HepG2 (cell line): Measurements from ENCODE around the gene RELB. TPM values are rescaled to one million over a fixed set of nuclear protein-coding genes. Genes with fewer than 3 reads are reported as not detected.

Experiments used
- ATM ChIP-seq: fragments of 450-650 bp; IDR thresholded peaks from 2 replicates; pipeline ENCODE4 v1.7.1; 2017; ENCODE audit warnings: mild to moderate bottlenecking, borderline replicate concordance
- FOXK1 ChIP-seq: sonication (generic); formaldehyde crosslinking; IDR thresholded peaks from 2 replicates; pipeline ENCODE4 v1.4.0; 2020; ENCODE audit warnings: low read depth, missing genetic modification reagents, borderline replicate concordance
- KLF9 ChIP-seq: IDR thresholded peaks from 2 replicates; pipeline ENCODE4 v1.6.1; 2016; ENCODE audit warnings: low read depth
- SRSF4 ChIP-seq: fragments of 200-400 bp; formaldehyde crosslinking; IDR thresholded peaks from one replicate; pipeline ENCODE4 v1.6.1; 2018; ENCODE audit warnings: mild to moderate bottlenecking, low read depth, low read length, moderate library complexity; ENCODE audit not compliant: poor library complexity, severe bottlenecking
- THAP7 ChIP-seq: sonication (generic); formaldehyde crosslinking; IDR thresholded peaks from 2 replicates; pipeline ENCODE4 v1.8.1; 2023; ENCODE audit warnings: mild to moderate bottlenecking, missing genetic modification reagents
- ZFP82 ChIP-seq: sonication (generic); formaldehyde crosslinking; IDR thresholded peaks from 2 replicates; pipeline ENCODE4 v1.5.1; 2020; ENCODE audit warnings: mild to moderate bottlenecking, missing genetic modification reagents, borderline replicate concordance
- ZNF567 ChIP-seq: sonication (generic); formaldehyde crosslinking; IDR thresholded peaks from 2 replicates; pipeline ENCODE4 v1.8.1; 2023; ENCODE audit warnings: mild to moderate bottlenecking, missing genetic modification reagents, borderline replicate concordance
- ZNF576 ChIP-seq: sonication (generic); formaldehyde crosslinking; IDR thresholded peaks from 2 replicates; pipeline ENCODE4 v1.4.0; 2020; ENCODE audit warnings: mild to moderate bottlenecking, missing genetic modification reagents
- ZNF616 ChIP-seq: sonication (generic); formaldehyde crosslinking; IDR thresholded peaks from 2 replicates; pipeline ENCODE4 v1.5.0; 2020; ENCODE audit warnings: low read depth, mild to moderate bottlenecking, missing genetic modification reagents
- ZNF773 ChIP-seq: sonication (generic); formaldehyde crosslinking; IDR thresholded peaks from 2 replicates; pipeline ENCODE4 v1.4.0; 2020; ENCODE audit warnings: missing genetic modification reagents, borderline replicate concordance
- polyA plus RNA-seq, 8 experiments: library from polyadenylated mRNA; depleted of rRNA in 3 of 8; stranded (reverse) in 7 of 8; unstranded in 1 of 8; fragments of >200 nt; fragmentation: Illumina TruSeq in 4 of 8; extraction: Trizol in 4 of 8; gene quantifications; 2 replicates each; pipeline versions ENCODE4 v1.2.1 to v1.2.3, GENCODE V29; 2011 to 2016; ENCODE audit warnings: low read depth in 4 of 8, missing spikeins in 1 of 8, mixed read lengths in 1 of 8; ENCODE audit not compliant: insufficient read depth in 1 of 8
- total RNA-seq, 5 experiments: library from RNA; depleted of rRNA; stranded (reverse); fragments of >200 nt; fragmentation: Illumina TruSeq; extraction: Trizol; gene quantifications; 2 replicates each; pipeline ENCODE4 v1.2.3, GENCODE V29; 2016; ENCODE audit warnings: low read depth in 1 of 5
- TF ChIP-seq, protein P1 (sequence below): sonication (generic); formaldehyde crosslinking; IDR thresholded peaks from 2 replicates; pipeline ENCODE4 v1.4.0; 2020; ENCODE audit warnings: missing genetic modification reagents, borderline replicate concordance
- TF ChIP-seq, protein P2 (sequence below): sonication (generic); formaldehyde crosslinking; IDR thresholded peaks from 2 replicates; pipeline ENCODE4 v1.4.0; 2020; ENCODE audit warnings: mild to moderate bottlenecking, missing genetic modification reagents

RELB gene
- total and polyA plus RNA-seq, 2 of the 13 experiments (the other 11 are each of a cell fraction or from before 2014, with no cell fraction given) = 1.9 to 3.5 TPM

- TF ChIP-seq, protein P1, sequence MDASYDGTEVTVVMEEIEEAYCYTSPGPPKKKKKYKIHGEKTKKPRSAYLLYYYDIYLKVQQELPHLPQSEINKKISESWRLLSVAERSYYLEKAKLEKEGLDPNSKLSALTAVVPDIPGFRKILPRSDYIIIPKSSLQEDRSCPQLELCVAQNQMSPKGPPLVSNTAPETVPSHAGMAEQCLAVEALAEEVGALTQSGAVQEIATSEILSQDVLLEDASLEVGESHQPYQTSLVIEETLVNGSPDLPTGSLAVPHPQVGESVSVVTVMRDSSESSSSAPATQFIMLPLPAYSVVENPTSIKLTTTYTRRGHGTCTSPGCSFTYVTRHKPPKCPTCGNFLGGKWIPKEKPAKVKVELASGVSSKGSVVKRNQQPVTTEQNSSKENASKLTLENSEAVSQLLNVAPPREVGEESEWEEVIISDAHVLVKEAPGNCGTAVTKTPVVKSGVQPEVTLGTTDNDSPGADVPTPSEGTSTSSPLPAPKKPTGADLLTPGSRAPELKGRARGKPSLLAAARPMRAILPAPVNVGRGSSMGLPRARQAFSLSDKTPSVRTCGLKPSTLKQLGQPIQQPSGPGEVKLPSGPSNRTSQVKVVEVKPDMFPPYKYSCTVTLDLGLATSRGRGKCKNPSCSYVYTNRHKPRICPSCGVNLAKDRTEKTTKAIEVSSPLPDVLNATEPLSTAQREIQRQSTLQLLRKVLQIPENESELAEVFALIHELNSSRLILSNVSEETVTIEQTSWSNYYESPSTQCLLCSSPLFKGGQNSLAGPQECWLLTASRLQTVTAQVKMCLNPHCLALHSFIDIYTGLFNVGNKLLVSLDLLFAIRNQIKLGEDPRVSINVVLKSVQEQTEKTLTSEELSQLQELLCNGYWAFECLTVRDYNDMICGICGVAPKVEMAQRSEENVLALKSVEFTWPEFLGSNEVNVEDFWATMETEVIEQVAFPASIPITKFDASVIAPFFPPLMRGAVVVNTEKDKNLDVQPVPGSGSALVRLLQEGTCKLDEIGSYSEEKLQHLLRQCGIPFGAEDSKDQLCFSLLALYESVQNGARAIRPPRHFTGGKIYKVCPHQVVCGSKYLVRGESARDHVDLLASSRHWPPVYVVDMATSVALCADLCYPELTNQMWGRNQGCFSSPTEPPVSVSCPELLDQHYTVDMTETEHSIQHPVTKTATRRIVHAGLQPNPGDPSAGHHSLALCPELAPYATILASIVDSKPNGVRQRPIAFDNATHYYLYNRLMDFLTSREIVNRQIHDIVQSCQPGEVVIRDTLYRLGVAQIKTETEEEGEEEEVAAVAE (CRISPR knock-in tag) = 0 out of 2 replicates have a peak, but pooled peaks have one; percentile 47
- TF ChIP-seq ZNF576 (CRISPR knock-in tag) (peak; percentile 47; the same call in 1 of the 2 replicates), ZFP82 (CRISPR knock-in tag) (peak; percentile 79; the same call in 1 of the 2 replicates), THAP7 (CRISPR knock-in tag) (no peak; the same call in 1 of the 2 replicates), KLF9 (CRISPR knock-in tag) (no peak), SRSF4 (no peak), ATM (no peak), ZNF616 (CRISPR knock-in tag) (no peak), ZNF773 (CRISPR knock-in tag) (peak; percentile 62; the same call in 1 of the 2 replicates), ZNF567 (CRISPR knock-in tag) (no peak), FOXK1 (CRISPR knock-in tag) (peak; percentile 48)
- TF ChIP-seq, protein P2, sequence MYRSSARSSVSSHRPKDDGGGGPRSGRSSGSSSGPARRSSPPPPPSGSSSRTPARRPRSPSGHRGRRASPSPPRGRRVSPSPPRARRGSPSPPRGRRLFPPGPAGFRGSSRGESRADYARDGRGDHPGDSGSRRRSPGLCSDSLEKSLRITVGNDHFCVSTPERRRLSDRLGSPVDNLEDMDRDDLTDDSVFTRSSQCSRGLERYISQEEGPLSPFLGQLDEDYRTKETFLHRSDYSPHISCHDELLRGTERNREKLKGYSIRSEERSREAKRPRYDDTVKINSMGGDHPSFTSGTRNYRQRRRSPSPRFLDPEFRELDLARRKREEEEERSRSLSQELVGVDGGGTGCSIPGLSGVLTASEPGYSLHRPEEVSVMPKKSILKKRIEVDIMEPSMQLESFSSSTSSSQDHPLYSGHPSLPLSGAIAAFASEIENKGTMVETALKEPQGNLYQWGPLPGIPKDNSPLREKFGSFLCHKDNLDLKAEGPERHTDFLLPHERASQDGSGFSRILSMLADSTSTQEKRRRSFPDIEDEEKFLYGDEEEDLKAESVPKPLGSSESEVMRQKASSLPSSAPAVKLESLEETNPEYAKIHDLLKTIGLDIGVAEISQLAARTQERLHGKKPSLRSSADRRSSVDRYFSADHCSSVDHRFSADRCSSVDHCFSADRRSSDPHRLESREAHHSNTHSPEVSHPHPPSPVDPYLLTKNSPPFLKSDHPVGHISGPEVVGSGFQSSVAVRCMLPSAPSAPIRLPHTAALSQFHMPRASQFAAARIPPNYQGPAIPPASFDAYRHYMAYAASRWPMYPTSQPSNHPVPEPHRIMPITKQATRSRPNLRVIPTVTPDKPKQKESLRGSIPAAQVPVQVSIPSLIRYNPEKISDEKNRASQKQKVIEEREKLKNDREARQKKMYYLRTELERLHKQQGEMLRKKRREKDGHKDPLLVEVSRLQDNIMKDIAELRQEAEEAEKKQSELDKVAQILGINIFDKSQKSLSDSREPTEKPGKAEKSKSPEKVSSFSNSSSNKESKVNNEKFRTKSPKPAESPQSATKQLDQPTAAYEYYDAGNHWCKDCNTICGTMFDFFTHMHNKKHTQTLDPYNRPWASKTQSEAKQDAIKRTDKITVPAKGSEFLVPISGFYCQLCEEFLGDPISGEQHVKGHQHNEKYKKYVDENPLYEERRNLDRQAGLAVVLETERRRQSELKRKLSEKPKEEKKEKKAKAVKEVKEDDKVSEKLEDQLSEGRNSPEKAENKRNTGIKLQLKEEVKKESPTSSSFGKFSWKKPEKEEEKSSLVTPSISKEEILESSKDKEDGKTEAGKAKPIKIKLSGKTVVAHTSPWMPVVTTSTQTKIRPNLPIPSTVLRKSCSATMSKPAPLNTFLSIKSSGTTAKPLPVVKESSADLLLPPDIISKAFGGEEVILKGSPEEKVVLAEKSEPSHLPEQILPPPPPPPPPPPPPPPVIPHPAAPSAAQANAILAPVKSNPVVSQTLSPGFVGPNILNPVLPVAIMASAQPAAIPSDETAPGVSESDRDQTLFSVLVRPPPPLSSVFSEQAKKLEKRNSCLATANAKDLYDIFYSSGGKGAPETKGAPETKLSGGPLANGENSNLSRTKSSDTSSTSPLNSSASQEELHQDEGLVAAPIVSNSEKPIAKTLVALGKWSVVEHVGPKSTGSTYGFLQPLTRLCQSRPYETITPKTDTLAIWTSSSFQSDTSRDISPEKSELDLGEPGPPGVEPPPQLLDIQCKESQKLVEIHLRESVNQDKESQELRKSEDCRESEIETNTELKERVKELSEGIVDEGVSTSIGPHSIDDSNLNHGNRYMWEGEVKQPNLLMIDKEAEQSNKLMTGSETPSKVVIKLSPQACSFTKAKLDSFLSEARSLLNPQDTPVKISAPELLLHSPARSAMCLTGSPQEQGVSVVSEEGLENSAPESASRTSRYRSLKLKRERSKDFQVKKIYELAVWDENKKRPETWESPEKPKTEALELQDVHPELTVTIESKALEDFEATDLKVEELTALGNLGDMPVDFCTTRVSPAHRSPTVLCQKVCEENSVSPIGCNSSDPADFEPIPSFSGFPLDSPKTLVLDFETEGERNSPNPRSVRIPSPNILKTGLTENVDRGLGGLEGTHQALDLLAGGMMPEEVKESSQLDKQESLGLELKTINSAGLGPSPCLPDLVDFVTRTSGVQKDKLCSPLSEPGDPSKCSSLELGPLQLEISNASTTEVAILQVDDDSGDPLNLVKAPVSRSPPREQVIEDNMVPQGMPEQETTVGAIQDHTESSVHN (CRISPR knock-in tag) = no peak
Measured at GRCh38 chr19:45038931-45039893, 37.9 kb downstream of the RELB start, which contains the start of gene CLASRP (continued).
